Heart left ventricle (tissue), 13 donors: Measurements from ENCODE around the gene VKORC1.

Source experiments
- CTCF ChIP-seq, 12 donors: fragments of 200-600 bp; sonication (generic) in 4 of 12; IDR thresholded peaks; one replicate each; pipeline versions ENCODE4 v1.5.0 to v1.8.0; 2018 to 2022; ENCODE audit warnings: antibody characterized with exemption in 12 of 12, mild to moderate bottlenecking in 5 of 12
- POLR2A ChIP-seq, 2 donors: fragments of 450-650 bp; IDR thresholded peaks; one replicate each; pipeline ENCODE4 v1.6.1; 2017; ENCODE audit warnings: antibody characterized with exemption in 2 of 2, mild to moderate bottlenecking in 2 of 2, moderate library complexity in 2 of 2
- donor health status: ischemic (EF 13 %, LVEDD 7.1; RV severe dilation, severe dysfunction).
- donor health status: DM: no; HTN: yes; CAD: no.
- donor health status: DM: no; HTN: no; CAD: no.
- donor health status: ischemic (EF 25% LVEDD 6.9; RV normal size, moderate dysfunction).
- donor health status: ischemic (EF 25% LVEDD 5.7; RV mildly dilated, moderate dysfunction).
- donor health status: ischemic (EF 35%, LVEDD 5.7; RV mildly dilated, moderate dysfunction).
- donor health status: nonischemic (EF 11% LVEDD 7.7; RV severe dilation, severe dysfunction).
- donor health status: DM: yes; HTN: yes; CAD: no.
- donor health status: PGD.
- donor health status: ischemic (EF 29% LVEDD 5.4; RV normal size, mild dysfunction).
- donor health status: nonischemic (EF 23%, LVEDD 6.1; RV moderate dilation, normal function).

GRCh38 chr16:31117384-31118222 lies 23.0 kb upstream of the VKORC1 start, which contains the start of gene KAT8:
- TF ChIP-seq CTCF (IDR thresholded peaks at IDR 0.05) (no peak), POLR2A (IDR thresholded peaks at IDR 0.05) (peak; percentile 55 to 82)
